A549 (cell line): ENCODE measurements around the gene SAMD7. TPM values are rescaled to one million over a fixed set of nuclear protein-coding genes. Genes with fewer than 3 reads are reported as not detected.

ENCODE experiments used
- ATAC-seq, 2 experiments: fragments of 200-7000 bp in 1 of 2; fragments of >200 bp in 1 of 2; cut with Nextera tagmentation in 1 of 2; cut with Tn5 transposase in 1 of 2; 3 replicates each; pipeline versions ENCODE4 v1.8.0 to v1.9.1; 2018 to 2020; ENCODE audit warnings: mild to moderate bottlenecking in 1 of 2, moderate library complexity in 1 of 2
- CTCF ChIA-PET: fragments of 300-600 bp; sonication (Branson Sonifier 250); formaldehyde crosslinking; extraction: SDS; loops from one replicate; lab custom pipeline; 2021; ENCODE audit warnings: antibody characterized with exemption, inconsistent platforms; lab: Yijun Ruan, JAX
- POLR2A ChIA-PET: fragments of 350-600 bp; formaldehyde crosslinking; extraction: SDS; loops from one replicate; lab custom pipeline; 2021; ENCODE audit warnings: antibody characterized with exemption, inconsistent platforms; lab: Yijun Ruan, JAX
- DNase-seq, 2 experiments: peaks; one replicate each; pipeline versions ENCODE4 v3.0.0 to v3.0.0-alpha.2; 2011 to 2016; ENCODE audit warnings: low read depth in 1 of 2, low spot score in 1 of 2
- FAIRE-seq: peaks from 2 replicates; lab custom pipeline; 2011; peaks lifted over from hg19 to GRCh38; lab: Jason Lieb, UNC
- H3K27ac ChIP-seq, 2 experiments: fragments of >200 bp; sonication (Bioruptor Twin); formaldehyde crosslinking; 3 replicates each; pipeline ENCODE4 v1.5.1; 2016 to 2017
- H3K4me1 ChIP-seq: fragments of >200 bp; sonication (Bioruptor Twin); formaldehyde crosslinking; 3 replicates; pipeline ENCODE4 v1.6.1; 2016
- H3K4me2 ChIP-seq: fragments of >200 bp; sonication (Bioruptor Twin); formaldehyde crosslinking; 3 replicates; pipeline ENCODE4 v1.6.1; 2016
- H3K4me3 ChIP-seq: fragments of >200 bp; sonication (Bioruptor Twin); formaldehyde crosslinking; 3 replicates; pipeline ENCODE4 v1.5.1; 2016
- H3K9me3 ChIP-seq: fragments of >200 bp; sonication (Bioruptor Twin); formaldehyde crosslinking; 3 replicates; pipeline ENCODE4 v1.6.1; 2016
- CHD2 ChIP-seq: fragments of 150-350 bp; IDR thresholded peaks from 2 replicates; pipeline ENCODE4 v1.6.1; 2014; ENCODE audit warnings: low read length; ENCODE audit not compliant: partially characterized antibody
- ESRRA ChIP-seq: fragments of 150-350 bp; IDR thresholded peaks from 2 replicates; pipeline ENCODE4 v1.6.1; 2014; ENCODE audit warnings: mild to moderate bottlenecking, low read length, borderline replicate concordance
- FOSB ChIP-seq: fragments of 250-450 bp; sonication (Bioruptor Pico); IDR thresholded peaks from 2 replicates; pipeline ENCODE4 v1.5.0; 2020; ENCODE audit warnings: mild to moderate bottlenecking, moderate library complexity
- FOXS1 ChIP-seq: fragments of 250-450 bp; sonication (Bioruptor Pico); IDR thresholded peaks from 2 replicates; pipeline ENCODE4 v1.5.0; 2020; ENCODE audit warnings: mild to moderate bottlenecking, moderate library complexity
- GATA3 ChIP-seq: IDR thresholded peaks from 2 replicates; pipeline ENCODE4 v1.6.1; 2012; ENCODE audit warnings: borderline replicate concordance
- HEYL ChIP-seq: fragments of 250-450 bp; sonication (Bioruptor Pico); IDR thresholded peaks from 2 replicates; pipeline ENCODE4 v1.8.0; 2021; ENCODE audit warnings: mild to moderate bottlenecking, moderate library complexity
- HMGXB4 ChIP-seq: fragments of 250-450 bp; sonication (Bioruptor Pico); IDR thresholded peaks from 2 replicates; pipeline ENCODE4 v1.5.0; 2021; ENCODE audit warnings: mild to moderate bottlenecking, moderate library complexity, borderline replicate concordance
- HOXA7 ChIP-seq: fragments of 250-450 bp; sonication (Bioruptor Pico); IDR thresholded peaks from 2 replicates; pipeline ENCODE4 v1.5.0; 2020; ENCODE audit warnings: mild to moderate bottlenecking, moderate library complexity
- JUNB ChIP-seq: fragments of >200 bp; sonication (Bioruptor Twin); formaldehyde crosslinking; IDR thresholded peaks from 2 replicates; pipeline ENCODE4 v1.6.1; 2016
- KDM1A ChIP-seq: fragments of 200-600 bp; sonication (generic); IDR thresholded peaks from 2 replicates; pipeline ENCODE4 v1.6.1; 2016; ENCODE audit warnings: low read depth, mild to moderate bottlenecking
- NPAS2 ChIP-seq: fragments of 250-450 bp; sonication (Bioruptor Pico); IDR thresholded peaks from 2 replicates; pipeline ENCODE4 v1.8.0; 2022; ENCODE audit warnings: mild to moderate bottlenecking, moderate library complexity, borderline replicate concordance
- PHF8 ChIP-seq: fragments of 200-600 bp; sonication (generic); IDR thresholded peaks from 2 replicates; pipeline ENCODE4 v1.6.1; 2016; ENCODE audit warnings: low read depth, mild to moderate bottlenecking, antibody characterized with exemption, moderate library complexity, borderline replicate concordance
- POLR2A ChIP-seq: IDR thresholded peaks from 2 replicates; pipeline ENCODE4 v1.6.1; 2012; ENCODE audit warnings: mild to moderate bottlenecking, low read length
- SMC3 ChIP-seq: fragments of >200 bp; sonication (Bioruptor Twin); formaldehyde crosslinking; IDR thresholded peaks from 3 replicates; pipeline ENCODE4 v1.6.1; 2018; ENCODE audit warnings: inconsistent platforms
- TFCP2L1 ChIP-seq: fragments of 250-450 bp; sonication (Bioruptor Pico); IDR thresholded peaks from 2 replicates; pipeline ENCODE4 v1.5.0; 2021; ENCODE audit warnings: mild to moderate bottlenecking
- USF2 ChIP-seq: fragments of 450-650 bp; IDR thresholded peaks from 2 replicates; pipeline ENCODE4 v1.6.1; 2014; ENCODE audit warnings: antibody characterized with exemption
- ZC3H11A ChIP-seq: fragments of 450-650 bp; IDR thresholded peaks from 2 replicates; pipeline ENCODE4 v1.6.1; 2014; ENCODE audit warnings: antibody characterized with exemption, mild to moderate bottlenecking
- ZSCAN20 ChIP-seq: fragments of 250-450 bp; sonication (Bioruptor Pico); IDR thresholded peaks from 2 replicates; pipeline ENCODE4 v1.8.0; 2022; ENCODE audit warnings: mild to moderate bottlenecking, moderate library complexity
- WGBS: methylation state at CpG from one replicate; pipeline ENCODE4 v1.1.6; 2017; ENCODE audit errors: missing lambda C conversion rate; 5-methylcytosine and 5-hydroxymethylcytosine counted together
- polyA plus RNA-seq, 4 experiments: library from polyadenylated mRNA; depleted of rRNA in 3 of 4; stranded (reverse); fragments of >200 nt; fragmentation: RNase III in 1 of 4; extraction: RNeasy Plus Mini Kit Qiagen cat#74134 plus additional on column Dnase treatment in 1 of 4; gene quantifications; 2 replicates in 3 of 4; 3 replicates in 1 of 4; pipeline ENCODE4 v1.2.3, GENCODE V29; 2011 to 2017
- TF ChIP-seq, protein P1 (sequence below): fragments of >200 bp; sonication (Bioruptor Twin); formaldehyde crosslinking; IDR thresholded peaks from 3 replicates; pipeline ENCODE4 v1.5.1; 2016
- TF ChIP-seq, protein P2 (sequence below): fragments of 150-350 bp; IDR thresholded peaks from 2 replicates; pipeline ENCODE4 v1.6.1; 2014; ENCODE audit warnings: low read depth, mild to moderate bottlenecking, low read length

The SAMD7 gene
- polyA plus RNA-seq, 2 of the 4 experiments (the other 2 are of a cell fraction), result not detected

DNA sequence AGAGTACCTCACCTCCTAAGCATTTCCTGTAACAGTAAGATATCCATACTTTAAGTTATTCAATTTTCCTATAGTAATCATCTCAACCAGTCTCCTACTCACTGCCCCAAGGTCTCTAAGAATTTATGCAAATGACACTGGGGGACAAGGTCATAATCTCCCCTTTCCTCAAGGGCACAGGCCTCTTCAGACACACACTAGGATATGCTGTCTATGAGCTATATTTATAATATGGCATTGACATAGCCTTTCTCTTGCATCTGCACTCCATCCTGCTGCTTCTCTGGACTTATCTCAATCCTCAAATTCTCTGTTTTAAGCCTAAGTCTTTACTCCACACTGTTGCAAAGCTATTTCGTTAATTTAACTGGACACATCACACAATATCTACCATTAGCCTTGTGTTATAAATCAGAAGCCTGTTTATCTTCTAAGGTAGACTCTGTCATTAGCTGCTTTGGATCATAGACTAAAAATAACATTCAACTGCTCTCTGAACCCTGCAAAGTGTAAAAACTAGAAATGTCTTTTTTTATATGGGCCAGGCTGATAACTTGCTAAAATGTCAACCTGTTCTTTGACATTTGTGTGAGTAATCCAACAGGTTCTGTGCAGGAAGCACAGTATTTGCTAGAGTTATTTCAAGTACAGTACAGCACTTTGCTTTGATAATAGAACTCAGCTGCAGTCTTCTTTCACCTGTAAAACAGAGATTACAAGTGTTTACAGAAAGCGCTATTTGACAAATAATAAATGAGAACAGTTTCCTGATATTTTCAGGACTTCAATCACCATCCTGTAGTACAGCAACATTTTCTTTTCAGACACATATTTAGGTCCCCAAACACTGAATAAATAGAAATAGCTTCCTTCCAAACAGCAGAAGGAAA, 37.4 kb downstream of the SAMD7 start:
- FAIRE-seq, result no peak

DNA sequence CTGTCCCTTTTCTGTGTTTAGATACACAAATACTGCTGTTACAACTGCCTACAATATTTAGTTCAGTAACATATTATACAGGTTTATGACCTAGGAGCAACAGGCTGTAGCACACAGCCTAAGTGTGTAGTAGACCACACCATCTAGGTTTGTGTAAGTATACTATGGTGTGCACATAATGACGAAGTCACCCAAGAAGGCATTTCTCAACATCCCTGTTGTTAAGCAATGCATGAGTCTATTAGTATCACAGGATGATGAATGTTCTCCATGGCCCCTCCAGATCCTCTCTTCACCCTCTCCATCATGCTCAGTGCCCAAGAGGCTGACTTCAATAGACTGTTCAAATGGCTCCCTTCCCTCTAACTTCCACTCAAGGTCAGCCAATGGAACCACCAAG, 40.7 kb downstream of the SAMD7 start:
- no peaks in the 10 kb centered on the region for H3K9me3 ChIP-seq
- H3K4me2 ChIP-seq, result no peak overlapping the region
- ChIA-PET CTCF (no interaction called here), POLR2A (no interaction called here)
- ATAC-seq (no peak), FAIRE-seq (no peak), DNase-seq (no peak)
- whole genome bisulfite sequencing, result 56% methylated on average over 1 of the region's 1 CpG
- TF ChIP-seq, protein P1, sequence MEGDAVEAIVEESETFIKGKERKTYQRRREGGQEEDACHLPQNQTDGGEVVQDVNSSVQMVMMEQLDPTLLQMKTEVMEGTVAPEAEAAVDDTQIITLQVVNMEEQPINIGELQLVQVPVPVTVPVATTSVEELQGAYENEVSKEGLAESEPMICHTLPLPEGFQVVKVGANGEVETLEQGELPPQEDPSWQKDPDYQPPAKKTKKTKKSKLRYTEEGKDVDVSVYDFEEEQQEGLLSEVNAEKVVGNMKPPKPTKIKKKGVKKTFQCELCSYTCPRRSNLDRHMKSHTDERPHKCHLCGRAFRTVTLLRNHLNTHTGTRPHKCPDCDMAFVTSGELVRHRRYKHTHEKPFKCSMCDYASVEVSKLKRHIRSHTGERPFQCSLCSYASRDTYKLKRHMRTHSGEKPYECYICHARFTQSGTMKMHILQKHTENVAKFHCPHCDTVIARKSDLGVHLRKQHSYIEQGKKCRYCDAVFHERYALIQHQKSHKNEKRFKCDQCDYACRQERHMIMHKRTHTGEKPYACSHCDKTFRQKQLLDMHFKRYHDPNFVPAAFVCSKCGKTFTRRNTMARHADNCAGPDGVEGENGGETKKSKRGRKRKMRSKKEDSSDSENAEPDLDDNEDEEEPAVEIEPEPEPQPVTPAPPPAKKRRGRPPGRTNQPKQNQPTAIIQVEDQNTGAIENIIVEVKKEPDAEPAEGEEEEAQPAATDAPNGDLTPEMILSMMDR, result no peak
- TF ChIP-seq HOXA7 (CRISPR knock-in tag) (no peak), PHF8 (no peak), ZSCAN20 (CRISPR knock-in tag) (no peak), ZC3H11A (no peak), GATA3 (no peak), KDM1A (no peak), JUNB (no peak), USF2 (no peak)
- H3K27ac ChIP-seq, result no peak overlapping the region
- no peaks in the 10 kb centered on the region for H3K4me1 ChIP-seq
- H3K4me3 ChIP-seq, result no peak overlapping the region

More for the DNA sequence above, 37.4 kb downstream of the SAMD7 start:
- H3K4me3 ChIP-seq, result no peak overlapping the region
- no peaks in the 10 kb centered on the region for H3K4me1 ChIP-seq
- H3K4me2 ChIP-seq, result no peak overlapping the region
- ChIA-PET POLR2A (interaction anchor here (0.5 kb wide), 1 partner anchor 260 kb away, joined by 3 read pairs; no protein-coding TSS in a partner anchor), CTCF (interaction anchor here (0.6 kb wide), 1 partner anchor 608 kb away, joined by 3 read pairs; no protein-coding TSS in a partner anchor)
- WGBS, result 47% methylated on average over 2 of the region's 2 CpGs
- H3K27ac ChIP-seq, result no peak overlapping the region
- no peaks in the 10 kb centered on the region for H3K9me3 ChIP-seq
- no peak for TF ChIP-seq USF2
- TF ChIP-seq NPAS2 (CRISPR knock-in tag), result no peak
- no peak for TF ChIP-seq SMC3
- no peak for TF ChIP-seq FOXS1 (CRISPR knock-in tag)
- TF ChIP-seq HMGXB4 (CRISPR knock-in tag), result no peak
- no peak for TF ChIP-seq GATA3
- TF ChIP-seq ESRRA, result no peak
- TF ChIP-seq POLR2A, result no peak
- TF ChIP-seq TFCP2L1 (CRISPR knock-in tag), result no peak
- no peak for TF ChIP-seq CHD2
- no peak for TF ChIP-seq FOSB (CRISPR knock-in tag)
- TF ChIP-seq, protein P2, sequence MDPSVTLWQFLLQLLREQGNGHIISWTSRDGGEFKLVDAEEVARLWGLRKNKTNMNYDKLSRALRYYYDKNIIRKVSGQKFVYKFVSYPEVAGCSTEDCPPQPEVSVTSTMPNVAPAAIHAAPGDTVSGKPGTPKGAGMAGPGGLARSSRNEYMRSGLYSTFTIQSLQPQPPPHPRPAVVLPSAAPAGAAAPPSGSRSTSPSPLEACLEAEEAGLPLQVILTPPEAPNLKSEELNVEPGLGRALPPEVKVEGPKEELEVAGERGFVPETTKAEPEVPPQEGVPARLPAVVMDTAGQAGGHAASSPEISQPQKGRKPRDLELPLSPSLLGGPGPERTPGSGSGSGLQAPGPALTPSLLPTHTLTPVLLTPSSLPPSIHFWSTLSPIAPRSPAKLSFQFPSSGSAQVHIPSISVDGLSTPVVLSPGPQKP, result no peak
- TF ChIP-seq HEYL (CRISPR knock-in tag), result no peak
- TF ChIP-seq KDM1A, result no peak
- ATAC-seq, result no peak
- DNase-seq, result no peak
